Measurements from ENCODE around the gene TRIM46. TPM values are rescaled to one million over a fixed set of nuclear protein-coding genes. Genes with fewer than 3 reads are reported as not detected.

TRIM46 gene
- total and polyA plus RNA-seq, 2 of the 13 experiments (the other 11 are each of a cell fraction or from before 2014, with no cell fraction given): 0.04 to 0.09 TPM

GRCh38 chr1:155135415-155136028, 38.1 kb upstream of the TRIM46 start, which contains the start of gene SLC50A1 (continued):
- TF ChIP-seq NFAT5 (CRISPR knock-in tag; IDR thresholded peaks at IDR 0.05) (peak; percentile 54; the same call in 1 of the 2 replicates), ZNF484 (CRISPR knock-in tag; IDR thresholded peaks at IDR 0.05; ENCODE audit: borderline replicate concordance, low read depth) (no peak), ZNF782 (CRISPR knock-in tag; IDR thresholded peaks at IDR 0.05; ENCODE audit: borderline replicate concordance) (peak; percentile 94; the same call in 1 of the 2 replicates), ZNF543 (CRISPR knock-in tag; IDR thresholded peaks at IDR 0.05) (peak; percentile 71; the same call in 1 of the 2 replicates), HNF4A (CRISPR knock-in tag; IDR thresholded peaks at IDR 0.05) (no peak), KAT7 (CRISPR knock-in tag; IDR thresholded peaks at IDR 0.05; ENCODE audit: borderline replicate concordance) (peak; percentile 58; the same call in 1 of the 2 replicates), ZNF558 (CRISPR knock-in tag; IDR thresholded peaks at IDR 0.05; ENCODE audit: borderline replicate concordance) (0 out of 2 replicates have a peak, but pooled peaks have one; percentile 72), HMGXB4 (CRISPR knock-in tag; IDR thresholded peaks at IDR 0.05; ENCODE audit: borderline replicate concordance in 1 of 2, low read depth in 1 of 2) (peak; percentile 35 to 50; a peak in 2 of 4 replicates), HNRNPL (IDR thresholded peaks at IDR 0.05; ENCODE audit: low read depth, low read length) (no peak; the same call in 1 of the 2 replicates), MAFF (IDR thresholded peaks at IDR 0.05; ENCODE audit: low read depth, low read length) (no peak), SMARCE1 (IDR thresholded peaks at IDR 0.05; ENCODE audit: borderline replicate concordance) (no peak)
- TF ChIP-seq, protein P1, sequence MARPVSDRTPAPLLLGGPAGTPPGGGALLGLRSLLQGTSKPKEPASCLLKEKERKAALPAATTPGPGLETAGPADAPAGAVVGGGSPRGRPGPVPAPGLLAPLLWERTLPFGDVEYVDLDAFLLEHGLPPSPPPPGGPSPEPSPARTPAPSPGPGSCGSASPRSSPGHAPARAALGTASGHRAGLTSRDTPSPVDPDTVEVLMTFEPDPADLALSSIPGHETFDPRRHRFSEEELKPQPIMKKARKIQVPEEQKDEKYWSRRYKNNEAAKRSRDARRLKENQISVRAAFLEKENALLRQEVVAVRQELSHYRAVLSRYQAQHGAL (CRISPR knock-in tag; IDR thresholded peaks at IDR 0.05; ENCODE audit: not compliant biosample characterization): peak; percentile 50
- TF ChIP-seq, protein P2, sequence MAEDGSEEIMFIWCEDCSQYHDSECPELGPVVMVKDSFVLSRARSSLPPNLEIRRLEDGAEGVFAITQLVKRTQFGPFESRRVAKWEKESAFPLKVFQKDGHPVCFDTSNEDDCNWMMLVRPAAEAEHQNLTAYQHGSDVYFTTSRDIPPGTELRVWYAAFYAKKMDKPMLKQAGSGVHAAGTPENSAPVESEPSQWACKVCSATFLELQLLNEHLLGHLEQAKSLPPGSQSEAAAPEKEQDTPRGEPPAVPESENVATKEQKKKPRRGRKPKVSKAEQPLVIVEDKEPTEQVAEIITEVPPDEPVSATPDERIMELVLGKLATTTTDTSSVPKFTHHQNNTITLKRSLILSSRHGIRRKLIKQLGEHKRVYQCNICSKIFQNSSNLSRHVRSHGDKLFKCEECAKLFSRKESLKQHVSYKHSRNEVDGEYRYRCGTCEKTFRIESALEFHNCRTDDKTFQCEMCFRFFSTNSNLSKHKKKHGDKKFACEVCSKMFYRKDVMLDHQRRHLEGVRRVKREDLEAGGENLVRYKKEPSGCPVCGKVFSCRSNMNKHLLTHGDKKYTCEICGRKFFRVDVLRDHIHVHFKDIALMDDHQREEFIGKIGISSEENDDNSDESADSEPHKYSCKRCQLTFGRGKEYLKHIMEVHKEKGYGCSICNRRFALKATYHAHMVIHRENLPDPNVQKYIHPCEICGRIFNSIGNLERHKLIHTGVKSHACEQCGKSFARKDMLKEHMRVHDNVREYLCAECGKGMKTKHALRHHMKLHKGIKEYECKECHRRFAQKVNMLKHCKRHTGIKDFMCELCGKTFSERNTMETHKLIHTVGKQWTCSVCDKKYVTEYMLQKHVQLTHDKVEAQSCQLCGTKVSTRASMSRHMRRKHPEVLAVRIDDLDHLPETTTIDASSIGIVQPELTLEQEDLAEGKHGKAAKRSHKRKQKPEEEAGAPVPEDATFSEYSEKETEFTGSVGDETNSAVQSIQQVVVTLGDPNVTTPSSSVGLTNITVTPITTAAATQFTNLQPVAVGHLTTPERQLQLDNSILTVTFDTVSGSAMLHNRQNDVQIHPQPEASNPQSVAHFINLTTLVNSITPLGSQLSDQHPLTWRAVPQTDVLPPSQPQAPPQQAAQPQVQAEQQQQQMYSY (CRISPR knock-in tag; IDR thresholded peaks at IDR 0.05): peak; percentile 82; the same call in 1 of the 2 replicates
- TF ChIP-seq, protein P3, sequence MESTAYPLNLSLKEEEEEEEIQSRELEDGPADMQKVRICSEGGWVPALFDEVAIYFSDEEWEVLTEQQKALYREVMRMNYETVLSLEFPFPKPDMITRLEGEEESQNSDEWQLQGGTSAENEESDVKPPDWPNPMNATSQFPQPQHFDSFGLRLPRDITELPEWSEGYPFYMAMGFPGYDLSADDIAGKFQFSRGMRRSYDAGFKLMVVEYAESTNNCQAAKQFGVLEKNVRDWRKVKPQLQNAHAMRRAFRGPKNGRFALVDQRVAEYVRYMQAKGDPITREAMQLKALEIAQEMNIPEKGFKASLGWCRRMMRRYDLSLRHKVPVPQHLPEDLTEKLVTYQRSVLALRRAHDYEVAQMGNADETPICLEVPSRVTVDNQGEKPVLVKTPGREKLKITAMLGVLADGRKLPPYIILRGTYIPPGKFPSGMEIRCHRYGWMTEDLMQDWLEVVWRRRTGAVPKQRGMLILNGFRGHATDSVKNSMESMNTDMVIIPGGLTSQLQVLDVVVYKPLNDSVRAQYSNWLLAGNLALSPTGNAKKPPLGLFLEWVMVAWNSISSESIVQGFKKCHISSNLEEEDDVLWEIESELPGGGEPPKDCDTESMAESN (CRISPR knock-in tag; conservative IDR thresholded peaks at IDR 0.05): peak; percentile 45; the same call in 1 of the 2 replicates
